ENCODE data around the gene KNL1.
"Not testable (repeated sequence)": the region's sequence is repeated elsewhere in the genome, so short reads cannot be mapped to it uniquely, and the experiment has no call there.

Gene KNL1

GRCh38 chr15:40564591-40565332 is 29.3 kb upstream of the KNL1 start, which contains the start of gene CCDC32:
TSS of gene CCDC32 (minus strand) at chr15:40565042. CDS start at chr15:40563015, 2,027 bp downstream.
- TF ChIP-seq, protein P1, sequence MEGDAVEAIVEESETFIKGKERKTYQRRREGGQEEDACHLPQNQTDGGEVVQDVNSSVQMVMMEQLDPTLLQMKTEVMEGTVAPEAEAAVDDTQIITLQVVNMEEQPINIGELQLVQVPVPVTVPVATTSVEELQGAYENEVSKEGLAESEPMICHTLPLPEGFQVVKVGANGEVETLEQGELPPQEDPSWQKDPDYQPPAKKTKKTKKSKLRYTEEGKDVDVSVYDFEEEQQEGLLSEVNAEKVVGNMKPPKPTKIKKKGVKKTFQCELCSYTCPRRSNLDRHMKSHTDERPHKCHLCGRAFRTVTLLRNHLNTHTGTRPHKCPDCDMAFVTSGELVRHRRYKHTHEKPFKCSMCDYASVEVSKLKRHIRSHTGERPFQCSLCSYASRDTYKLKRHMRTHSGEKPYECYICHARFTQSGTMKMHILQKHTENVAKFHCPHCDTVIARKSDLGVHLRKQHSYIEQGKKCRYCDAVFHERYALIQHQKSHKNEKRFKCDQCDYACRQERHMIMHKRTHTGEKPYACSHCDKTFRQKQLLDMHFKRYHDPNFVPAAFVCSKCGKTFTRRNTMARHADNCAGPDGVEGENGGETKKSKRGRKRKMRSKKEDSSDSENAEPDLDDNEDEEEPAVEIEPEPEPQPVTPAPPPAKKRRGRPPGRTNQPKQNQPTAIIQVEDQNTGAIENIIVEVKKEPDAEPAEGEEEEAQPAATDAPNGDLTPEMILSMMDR (IDR thresholded peaks at IDR 0.05; ENCODE audit: low read depth, low read length, missing control alignments), result no peak
- Histone ChIP-seq H3K27ac (peak within 1 kb of the TSS; percentile 66), H3K4me3 (ENCODE audit: low read depth, low read length) (peak within 1 kb of the TSS; percentile 92), H3K36me3 (replicated peaks) (peaks cover 4% of the 10 kb centered on the region), H3K27me3 (replicated peaks) (no peaks in the 10 kb centered on the region)
- peak; percentile 98 for DNase-seq
- in situ Hi-C loops (cut with HindIII; ENCODE audit: low pct_ligation_motif_present, low sequenced_read_pairs), result no loop called here

GRCh38 chr15:40565333-40566238 is 28.5 kb upstream of the KNL1 start:
- Histone ChIP-seq H3K36me3 (replicated peaks) (peaks cover 4% of the 10 kb centered on the region), H3K4me3 (ENCODE audit: low read depth, low read length) (peak overlapping the region; percentile 92), H3K27ac (no peak overlapping the region), H3K27me3 (replicated peaks) (no peaks in the 10 kb centered on the region)
- in situ Hi-C loops (cut with HindIII; ENCODE audit: low pct_ligation_motif_present, low sequenced_read_pairs), result no loop called here
- TF ChIP-seq, protein P1 (IDR thresholded peaks at IDR 0.05; ENCODE audit: low read depth, low read length, missing control alignments), result no peak
- no peak for DNase-seq

GRCh38 chr15:40567111-40567510 is 26.9 kb upstream of the KNL1 start:
- in situ Hi-C loops (cut with HindIII; ENCODE audit: low pct_ligation_motif_present, low sequenced_read_pairs), result no loop called here
- DNase-seq, result no peak
- Histone ChIP-seq H3K27me3 (replicated peaks) (no peaks in the 10 kb centered on the region), H3K36me3 (replicated peaks) (peaks cover 7% of the 10 kb centered on the region), H3K4me3 (ENCODE audit: low read depth, low read length) (no peak overlapping the region), H3K27ac (no peak overlapping the region)
- TF ChIP-seq, protein P1 (IDR thresholded peaks at IDR 0.05; ENCODE audit: low read depth, low read length, missing control alignments), result peak; percentile 58

- DNase-seq, result peak; percentile 92
- TF ChIP-seq, protein P1 (IDR thresholded peaks at IDR 0.05; ENCODE audit: low read depth, low read length, missing control alignments), result no peak
- Histone ChIP-seq H3K27me3 (replicated peaks) (no peaks in the 10 kb centered on the region), H3K4me3 (ENCODE audit: low read depth, low read length) (peak within 1 kb of the TSS; percentile 99), H3K27ac (peak within 1 kb of the TSS; percentile 78), H3K36me3 (replicated peaks) (peaks cover 10% of the 10 kb centered on the region)
- in situ Hi-C loops (cut with HindIII; ENCODE audit: low pct_ligation_motif_present, low sequenced_read_pairs), result no loop called here
Measured at GRCh38 chr15:40569129-40569953, 24.7 kb upstream of the KNL1 start, which contains the start of gene RPUSD2. TSS of gene RPUSD2 (plus strand) at chr15:40569299. CDS start at chr15:40569338, 39 bp downstream.

DNA sequence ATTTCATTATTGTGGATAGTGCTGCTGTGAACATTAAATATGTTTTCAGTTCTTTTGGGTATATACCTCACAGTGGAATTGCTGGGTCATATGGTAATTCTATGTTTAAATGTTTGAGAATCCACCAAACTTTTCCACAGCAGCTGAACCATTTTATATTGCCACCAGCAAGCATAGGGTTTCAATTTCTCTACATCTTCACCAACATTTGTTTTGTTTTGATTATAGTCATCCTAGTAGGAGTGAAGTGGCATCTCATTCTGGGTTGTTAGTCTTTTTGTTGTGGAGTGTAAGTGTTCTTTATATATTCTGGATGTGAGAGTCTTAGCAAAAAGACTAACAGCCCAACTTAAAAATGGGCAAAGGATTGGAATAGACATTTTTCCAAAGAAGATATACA is 18.9 kb upstream of the KNL1 start:
- in situ Hi-C loops (cut with HindIII; ENCODE audit: low pct_ligation_motif_present, low sequenced_read_pairs), result no loop called here
- no peak overlapping the region for H3K27ac ChIP-seq
- TF ChIP-seq, protein P1 (IDR thresholded peaks at IDR 0.05; ENCODE audit: low read depth, low read length, missing control alignments), result no peak
- no peak for DNase-seq
- H3K4me3 ChIP-seq (ENCODE audit: low read depth, low read length), result no peak overlapping the region
- peaks cover 10% of the 10 kb centered on the region for H3K36me3 ChIP-seq (replicated peaks)
- H3K27me3 ChIP-seq (replicated peaks), result no peaks in the 10 kb centered on the region

DNA sequence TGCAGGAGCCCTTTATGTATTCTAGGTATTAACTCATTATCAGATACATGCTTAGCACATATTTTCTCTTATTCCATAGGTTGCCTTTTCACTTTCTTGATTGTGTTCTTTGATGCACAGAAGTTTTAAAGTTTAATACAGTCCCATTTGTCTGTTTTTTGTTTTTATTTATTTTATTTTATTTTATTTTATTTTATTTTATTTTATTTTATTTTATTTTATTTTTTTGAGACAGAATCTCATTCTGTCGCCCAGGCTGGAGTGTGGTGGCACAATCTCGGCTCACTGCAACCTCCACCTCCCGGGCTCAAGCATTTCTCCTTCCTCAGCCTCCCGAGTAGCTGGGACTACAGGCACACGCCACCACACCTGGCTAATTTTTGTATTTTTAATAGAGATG is 17.1 kb upstream of the KNL1 start:
- H3K36me3 ChIP-seq (replicated peaks); H3K27me3 ChIP-seq (replicated peaks); H3K27ac ChIP-seq; in situ Hi-C loops (cut with HindIII; ENCODE audit: low pct_ligation_motif_present, low sequenced_read_pairs); DNase-seq; H3K4me3 ChIP-seq (ENCODE audit: low read depth, low read length): not testable (repeated sequence)
